Activated T-helper 1 cell treated with anti-CD3 and anti-CD28 coated beads, Interleukin-12 subunit alpha, Interleukin-12 subunit beta, Interleukin-2, Interleukin-4 antibody, amounts not matched to agents 30 ng/mL and 10 ng/mL and 1 ng/mL, durations not matched to agents 14 hours and 24 hours and 36 hours (primary cell): ENCODE data around the gene HSH2D. TPM values are rescaled to one million over a fixed set of nuclear protein-coding genes. Genes with fewer than 3 reads are reported as not detected.
A peak's percentile ranks its signal among the peaks of the same experiment; 100 is the strongest.
"Not testable (repeated sequence)": the region's sequence is repeated elsewhere in the genome, so short reads cannot be mapped to it uniquely, and the experiment has no call there.

Experiments
- DNase-seq: peaks from one replicate; pipeline ENCODE4 v3.0.0; 2021; ENCODE audit warnings: low spot score
- H3K27ac Mint-ChIP-seq: one replicate; pipeline ENCODE4 v1.8.0; 2021; ENCODE audit warnings: mild to moderate bottlenecking, mixed read lengths
- H3K27me3 Mint-ChIP-seq: one replicate; pipeline ENCODE4 v1.8.0; 2022; ENCODE audit warnings: mild to moderate bottlenecking, moderate library complexity, mixed read lengths; ENCODE audit not compliant: insufficient read depth
- H3K36me3 Mint-ChIP-seq: one replicate; pipeline ENCODE4 v1.8.0; 2021; ENCODE audit warnings: low read depth, mixed read lengths
- H3K4me1 Mint-ChIP-seq: one replicate; pipeline ENCODE4 v1.8.0; 2021; ENCODE audit warnings: low read depth, mixed read lengths
- H3K4me3 Mint-ChIP-seq: one replicate; pipeline ENCODE4 v1.8.0; 2021; ENCODE audit warnings: mild to moderate bottlenecking, moderate library complexity, mixed read lengths
- H3K9me3 Mint-ChIP-seq: one replicate; pipeline ENCODE4 v1.8.0; 2021; ENCODE audit warnings: mixed read lengths
- intact Hi-C: fragments of 100-400 bp; cut with micrococcal nuclease; formaldehyde crosslinking; loops from one replicate; pipeline ENCODE4 v1.15.1; 2024
- total RNA-seq: library from RNA; stranded (reverse); gene quantifications from 2 replicates; pipeline ENCODE4 v1.2.3, GENCODE V29; 2022

HSH2D gene
- total RNA-seq, 1 donor from 2014 or later = 35.2 TPM

GRCh38 chr19:16166417-16166816, 22.9 kb downstream of the HSH2D start:
- Mint-ChIP-seq H3K27ac (no peak overlapping the region), H3K9me3 (peaks cover 6% of the 10 kb centered on the region), H3K4me3 (no peak overlapping the region), H3K36me3 (no peaks in the 10 kb centered on the region), H3K4me1 (peaks cover 19% of the 10 kb centered on the region), H3K27me3 (peaks cover 2% of the 10 kb centered on the region)
- intact Hi-C loops = no loop called here
- DNase-seq = no peak

GRCh38 chr19:16167055-16167454, 23.6 kb downstream of the HSH2D start:
- peaks cover 2% of the 10 kb centered on the region for H3K27me3 Mint-ChIP-seq
- no peak overlapping the region for H3K4me3 Mint-ChIP-seq
- no peak overlapping the region for H3K27ac Mint-ChIP-seq
- peaks cover 13% of the 10 kb centered on the region for H3K4me1 Mint-ChIP-seq
- intact Hi-C loops = no loop called here
- DNase-seq = no peak
- H3K9me3 Mint-ChIP-seq = peaks cover 6% of the 10 kb centered on the region
- H3K36me3 Mint-ChIP-seq = no peaks in the 10 kb centered on the region

- intact Hi-C loops = loop anchor here (2.0 kb wide), 1 partner anchor 16 kb away; the partner anchor contains the start of gene FAM32A
- no peak overlapping the region for H3K4me3 Mint-ChIP-seq
- no peaks in the 10 kb centered on the region for H3K36me3 Mint-ChIP-seq
- peaks cover 2% of the 10 kb centered on the region for H3K27me3 Mint-ChIP-seq
- peak overlapping the region; percentile 47 for H3K27ac Mint-ChIP-seq
- peaks cover 6% of the 10 kb centered on the region for H3K9me3 Mint-ChIP-seq
- no peak for DNase-seq
- peaks cover 20% of the 10 kb centered on the region for H3K4me1 Mint-ChIP-seq
Observed at GRCh38 chr19:16168465-16169081, 25.1 kb downstream of the HSH2D start.

- Mint-ChIP-seq H3K27me3 (no peaks in the 10 kb centered on the region), H3K9me3 (peaks cover 6% of the 10 kb centered on the region), H3K27ac (no peak overlapping the region), H3K36me3 (no peaks in the 10 kb centered on the region), H3K4me1 (peaks cover 21% of the 10 kb centered on the region), H3K4me3 (no peak overlapping the region)
- no peak for DNase-seq
- intact Hi-C loops = no loop called here
Observed at GRCh38 chr19:16170134-16170533, 26.6 kb downstream of the HSH2D start.

- peaks cover 1% of the 10 kb centered on the region for H3K27me3 Mint-ChIP-seq
- H3K36me3 Mint-ChIP-seq = no peaks in the 10 kb centered on the region
- H3K4me1 Mint-ChIP-seq = peaks cover 8% of the 10 kb centered on the region
- no peak for DNase-seq
- H3K9me3 Mint-ChIP-seq = no peaks in the 10 kb centered on the region
- H3K27ac Mint-ChIP-seq = no peak overlapping the region
- no peak overlapping the region for H3K4me3 Mint-ChIP-seq
- intact Hi-C loops = no loop called here
Observed at GRCh38 chr19:16175954-16176353, 32.5 kb downstream of the HSH2D start.

- H3K27me3 Mint-ChIP-seq, intact Hi-C loops, H3K4me3 Mint-ChIP-seq, H3K36me3 Mint-ChIP-seq, H3K27ac Mint-ChIP-seq, H3K9me3 Mint-ChIP-seq, DNase-seq, H3K4me1 Mint-ChIP-seq: not testable (repeated sequence)
Observed at GRCh38 chr19:16178866-16179265, 35.4 kb downstream of the HSH2D start.

GRCh38 chr19:16180611-16181010, 37.1 kb downstream of the HSH2D start:
- intact Hi-C loops = no loop called here
- H3K27me3 Mint-ChIP-seq = peaks cover 1% of the 10 kb centered on the region
- peaks cover 6% of the 10 kb centered on the region for H3K36me3 Mint-ChIP-seq
- H3K4me3 Mint-ChIP-seq = no peak overlapping the region
- DNase-seq = no peak
- H3K9me3 Mint-ChIP-seq = no peaks in the 10 kb centered on the region
- no peak overlapping the region for H3K27ac Mint-ChIP-seq
- H3K4me1 Mint-ChIP-seq = peaks cover 15% of the 10 kb centered on the region

GRCh38 chr19:16184665-16185122, 41.2 kb downstream of the HSH2D start:
- intact Hi-C loops = loop anchor here (1.0 to 2.0 kb wide), 6 partner anchors 13 to 73 kb away; partner anchors contain the start of genes AP1M1, HSH2D and RAB8A
- DNase-seq = no peak
- Mint-ChIP-seq H3K4me3 (peak overlapping the region; percentile 94), H3K27me3 (no peaks in the 10 kb centered on the region), H3K9me3 (no peaks in the 10 kb centered on the region), H3K4me1 (peaks cover 36% of the 10 kb centered on the region), H3K27ac (peak overlapping the region; percentile 94), H3K36me3 (peaks cover 24% of the 10 kb centered on the region)

- H3K9me3 Mint-ChIP-seq = no peaks in the 10 kb centered on the region
- DNase-seq = peak; percentile 99
- H3K4me1 Mint-ChIP-seq = peaks cover 36% of the 10 kb centered on the region
- H3K4me3 Mint-ChIP-seq = peak within 1 kb of the TSS; percentile 94
- H3K27me3 Mint-ChIP-seq = no peaks in the 10 kb centered on the region
- intact Hi-C loops = loop anchor here (1.0 to 2.0 kb wide), 6 partner anchors 12 to 74 kb away; partner anchors contain the start of genes AP1M1, HSH2D and RAB8A
- H3K27ac Mint-ChIP-seq = peak within 1 kb of the TSS; percentile 94
- peaks cover 28% of the 10 kb centered on the region for H3K36me3 Mint-ChIP-seq
Observed at GRCh38 chr19:16185123-16185767, 41.8 kb downstream of the HSH2D start, which contains the start of gene FAM32A. Gene FAM32A, plus strand, starts transcription at chr19:16185410. Its CDS starts 33 bp downstream, at chr19:16185443.

- Mint-ChIP-seq H3K4me1 (peaks cover 36% of the 10 kb centered on the region), H3K36me3 (peaks cover 33% of the 10 kb centered on the region), H3K9me3 (no peaks in the 10 kb centered on the region), H3K27ac (peak overlapping the region; percentile 94), H3K4me3 (peak overlapping the region; percentile 94), H3K27me3 (no peaks in the 10 kb centered on the region)
- intact Hi-C loops = loop anchor here (1.0 to 2.0 kb wide), 6 partner anchors 12 to 74 kb away; partner anchors contain the start of genes AP1M1, HSH2D and RAB8A
- peak; percentile 28 for DNase-seq
Observed at GRCh38 chr19:16185768-16186123, 42.3 kb downstream of the HSH2D start.

GRCh38 chr19:16188521-16188920, 45.0 kb downstream of the HSH2D start:
- Mint-ChIP-seq H3K36me3 (peaks cover 44% of the 10 kb centered on the region), H3K9me3 (no peaks in the 10 kb centered on the region), H3K27ac (no peak overlapping the region), H3K27me3 (no peaks in the 10 kb centered on the region), H3K4me1 (peaks cover 30% of the 10 kb centered on the region), H3K4me3 (no peak overlapping the region)
- DNase-seq = no peak
- intact Hi-C loops = no loop called here

- H3K36me3 Mint-ChIP-seq = peaks cover 44% of the 10 kb centered on the region
- no peaks in the 10 kb centered on the region for H3K9me3 Mint-ChIP-seq
- H3K4me3 Mint-ChIP-seq = no peak overlapping the region
- no peak overlapping the region for H3K27ac Mint-ChIP-seq
- intact Hi-C loops = no loop called here
- DNase-seq = no peak
- no peaks in the 10 kb centered on the region for H3K27me3 Mint-ChIP-seq
- peaks cover 25% of the 10 kb centered on the region for H3K4me1 Mint-ChIP-seq
Observed at GRCh38 chr19:16190198-16190597, 46.7 kb downstream of the HSH2D start.

GRCh38 chr19:16190736-16191135, 47.3 kb downstream of the HSH2D start:
- Mint-ChIP-seq H3K9me3 (no peaks in the 10 kb centered on the region), H3K4me1 (peaks cover 22% of the 10 kb centered on the region), H3K4me3 (no peak overlapping the region), H3K36me3 (peaks cover 41% of the 10 kb centered on the region), H3K27ac (no peak overlapping the region), H3K27me3 (no peaks in the 10 kb centered on the region)
- intact Hi-C loops = no loop called here
- no peak for DNase-seq
